VCaP (cell line): ENCODE data around the gene LDB2.

Source experiments
- H3K27ac ChIP-seq: fragments of 450-650 bp; 2 replicates; pipeline ENCODE4 v1.5.1; 2017
- CTCF ChIP-seq: fragments of 450-650 bp; conservative IDR thresholded peaks from 2 replicates; pipeline ENCODE4 v1.5.1; 2017; ENCODE audit warnings: mild to moderate bottlenecking, moderate library complexity

LDB2 gene

GRCh38 chr4:16466581-16466980 is 431.9 kb downstream of the LDB2 start:
- H3K27ac ChIP-seq = no peak overlapping the region
- no peak for TF ChIP-seq CTCF

DNA sequence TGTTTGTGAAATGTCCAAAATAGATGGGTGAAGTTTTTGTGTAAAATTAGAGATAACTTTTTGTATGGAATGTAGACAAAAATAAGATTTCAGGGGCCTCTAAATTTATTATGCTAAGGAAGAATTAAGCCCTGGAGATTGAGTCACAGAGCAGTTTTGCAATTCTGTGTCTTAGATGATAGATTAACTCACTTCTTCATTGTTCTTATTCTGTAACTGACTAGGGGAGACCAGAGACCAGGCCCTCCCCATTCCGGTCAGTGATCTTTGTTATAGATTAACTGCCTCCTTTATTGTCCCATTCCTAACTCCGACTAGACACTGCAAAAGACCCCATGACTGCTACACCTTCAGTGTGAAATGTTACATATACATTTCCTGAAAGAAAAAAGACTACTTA is 433.8 kb downstream of the LDB2 start:
- H3K27ac ChIP-seq = no peak overlapping the region
- TF ChIP-seq CTCF = no peak

- H3K27ac ChIP-seq = no peak overlapping the region
- no peak for TF ChIP-seq CTCF
These were observed 435.8 kb downstream of the LDB2 start for GRCh38 chr4:16462656-16463055.

DNA sequence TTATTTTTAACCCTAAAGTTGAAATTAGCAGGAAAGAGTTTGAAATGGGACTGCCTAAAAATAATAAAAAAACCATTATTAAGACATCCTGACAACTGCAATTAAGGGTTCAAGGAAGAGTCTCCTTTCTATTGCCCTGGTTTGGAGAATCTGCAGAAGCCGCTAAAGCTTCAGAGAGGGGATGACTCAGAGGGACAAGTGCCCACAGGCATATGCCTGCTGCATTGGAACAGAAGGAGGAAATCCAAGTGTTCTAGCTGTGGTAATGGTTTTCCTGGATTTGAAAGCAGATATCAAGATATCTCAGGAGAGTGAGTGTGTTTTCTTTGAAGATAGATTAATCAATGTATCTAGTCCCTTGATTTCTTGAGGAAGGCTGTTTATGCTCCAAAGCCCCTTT is 437.1 kb downstream of the LDB2 start:
- H3K27ac ChIP-seq = no peak overlapping the region
- no peak for TF ChIP-seq CTCF

GRCh38 chr4:16457944-16458343 is 440.5 kb downstream of the LDB2 start:
- H3K27ac ChIP-seq = no peak overlapping the region
- TF ChIP-seq CTCF = no peak
